ENCODE data around the gene LMOD2.

LMOD2 gene

GRCh38 chr7:123641901-123642300 is 13.8 kb upstream of the LMOD2 start:
- DNase-seq, result no peak

- DNase-seq, result no peak
Observed at GRCh38 chr7:123643495-123644441, 11.9 kb upstream of the LMOD2 start.

GRCh38 chr7:123645516-123645915 is 10.2 kb upstream of the LMOD2 start:
- DNase-seq, result no peak

GRCh38 chr7:123647106-123647730 is 8.4 kb upstream of the LMOD2 start:
- no peak for DNase-seq

- no peak for DNase-seq
Observed at GRCh38 chr7:123649964-123650363, 5.7 kb upstream of the LMOD2 start.

GRCh38 chr7:123650595-123650994 is 5.1 kb upstream of the LMOD2 start:
- no peak for DNase-seq

GRCh38 chr7:123652406-123652805 is 3.3 kb upstream of the LMOD2 start:
- DNase-seq, result no peak

- DNase-seq, result no peak
Observed at GRCh38 chr7:123653162-123653561, 2.5 kb upstream of the LMOD2 start.

GRCh38 chr7:123656544-123657303 is 1.1 kb downstream of the LMOD2 start:
- DNase-seq, result no peak

- no peak for DNase-seq
Observed at GRCh38 chr7:123657304-123657685, 1.6 kb downstream of the LMOD2 start.

- DNase-seq, result no peak
Observed at GRCh38 chr7:123658023-123658422, 2.4 kb downstream of the LMOD2 start.

GRCh38 chr7:123660514-123661354 is 5.1 kb downstream of the LMOD2 start:
- no peak for DNase-seq

- DNase-seq, result no peak
Observed at GRCh38 chr7:123661765-123662164, 6.1 kb downstream of the LMOD2 start.

GRCh38 chr7:123662293-123662692 is 6.6 kb downstream of the LMOD2 start:
- DNase-seq, result no peak

- DNase-seq, result no peak
Observed at GRCh38 chr7:123662755-123663154, 7.1 kb downstream of the LMOD2 start.

GRCh38 chr7:123663200-123663599 is 7.5 kb downstream of the LMOD2 start:
- DNase-seq, result no peak

GRCh38 chr7:123665157-123665556 is 9.5 kb downstream of the LMOD2 start:
- DNase-seq, result no peak

GRCh38 chr7:123665896-123666295 is 10.2 kb downstream of the LMOD2 start:
- no peak for DNase-seq

GRCh38 chr7:123666492-123666891 is 10.8 kb downstream of the LMOD2 start:
- DNase-seq, result no peak

GRCh38 chr7:123669485-123669884 is 13.8 kb downstream of the LMOD2 start:
- no peak for DNase-seq

- DNase-seq, result no peak
Observed at GRCh38 chr7:123673137-123673732, 17.6 kb downstream of the LMOD2 start.

GRCh38 chr7:123673752-123674398 is 18.2 kb downstream of the LMOD2 start:
- no peak for DNase-seq

Measured in stimulated activated CD4-positive, alpha-beta T cell treated with anti-CD3 and anti-CD28 coated beads, Interleukin-2, amount 100 ng/mL, for 48 hours (primary cell).